Upper lobe of left lung (tissue), 4 donors: ENCODE data around the gene PLPPR3.

ENCODE experiments used
- CTCF ChIP-seq, 6 experiments: fragments of 450-650 bp in 4 of 6; fragments of 200-600 bp in 2 of 6; sonication (generic) in 2 of 6; IDR thresholded peaks; one replicate each; pipeline ENCODE4 v1.5.1; 2016 to 2019; ENCODE audit warnings: antibody characterized with exemption in 6 of 6
- POLR2A ChIP-seq, 4 donors: fragments of 450-650 bp; IDR thresholded peaks; one replicate each; pipeline ENCODE4 v1.5.1; 2016 to 2017; ENCODE audit warnings: antibody characterized with exemption in 4 of 4, mild to moderate bottlenecking in 2 of 4
- POLR2AphosphoS5 ChIP-seq, 2 donors: sonication (generic); formaldehyde crosslinking; IDR thresholded peaks; one replicate each; pipeline ENCODE4 v1.5.1; 2017; ENCODE audit warnings: antibody characterized with exemption in 2 of 2

- TF ChIP-seq POLR2A (IDR thresholded peaks at IDR 0.05) (no peak), CTCF (IDR thresholded peaks at IDR 0.05) (no peak), POLR2AphosphoS5 (IDR thresholded peaks at IDR 0.05) (peak; percentile 14 to 35)
Measured at GRCh38 chr19:801861-802497, 19.8 kb downstream of the PLPPR3 start.
